ENCODE results near the gene ATP6V1A. TPM values are rescaled to one million over a fixed set of nuclear protein-coding genes. Genes with fewer than 3 reads are reported as not detected.

The ATP6V1A gene
- total RNA-seq, 1 donor: 81.0 TPM

GRCh38 chr3:113775516-113775915 is 28.7 kb downstream of the ATP6V1A start:
- TF ChIP-seq, protein P1, sequence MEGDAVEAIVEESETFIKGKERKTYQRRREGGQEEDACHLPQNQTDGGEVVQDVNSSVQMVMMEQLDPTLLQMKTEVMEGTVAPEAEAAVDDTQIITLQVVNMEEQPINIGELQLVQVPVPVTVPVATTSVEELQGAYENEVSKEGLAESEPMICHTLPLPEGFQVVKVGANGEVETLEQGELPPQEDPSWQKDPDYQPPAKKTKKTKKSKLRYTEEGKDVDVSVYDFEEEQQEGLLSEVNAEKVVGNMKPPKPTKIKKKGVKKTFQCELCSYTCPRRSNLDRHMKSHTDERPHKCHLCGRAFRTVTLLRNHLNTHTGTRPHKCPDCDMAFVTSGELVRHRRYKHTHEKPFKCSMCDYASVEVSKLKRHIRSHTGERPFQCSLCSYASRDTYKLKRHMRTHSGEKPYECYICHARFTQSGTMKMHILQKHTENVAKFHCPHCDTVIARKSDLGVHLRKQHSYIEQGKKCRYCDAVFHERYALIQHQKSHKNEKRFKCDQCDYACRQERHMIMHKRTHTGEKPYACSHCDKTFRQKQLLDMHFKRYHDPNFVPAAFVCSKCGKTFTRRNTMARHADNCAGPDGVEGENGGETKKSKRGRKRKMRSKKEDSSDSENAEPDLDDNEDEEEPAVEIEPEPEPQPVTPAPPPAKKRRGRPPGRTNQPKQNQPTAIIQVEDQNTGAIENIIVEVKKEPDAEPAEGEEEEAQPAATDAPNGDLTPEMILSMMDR (IDR thresholded peaks at IDR 0.05; ENCODE audit: insufficient read depth, low read length): no peak
- no peak for DNase-seq (ENCODE audit: low read depth)

GRCh38 chr3:113776564-113776963 is 29.7 kb downstream of the ATP6V1A start:
- TF ChIP-seq, protein P1 (IDR thresholded peaks at IDR 0.05; ENCODE audit: insufficient read depth, low read length): no peak
- H3K4me3 ChIP-seq (ENCODE audit: low read depth, low read length): no peak overlapping the region
- DNase-seq (ENCODE audit: low read depth): no peak

More at GRCh38 chr3:113775516-113775915, 28.7 kb downstream of the ATP6V1A start:
- H3K4me3 ChIP-seq (ENCODE audit: low read depth, low read length): no peak overlapping the region

- peak; percentile 97 for DNase-seq (ENCODE audit: low read depth)
- TF ChIP-seq, protein P1 (IDR thresholded peaks at IDR 0.05; ENCODE audit: insufficient read depth, low read length): no peak
- no peak overlapping the region for H3K4me3 ChIP-seq (ENCODE audit: low read depth, low read length)
Observed at GRCh38 chr3:113783463-113783862, 36.6 kb downstream of the ATP6V1A start.

DNA sequence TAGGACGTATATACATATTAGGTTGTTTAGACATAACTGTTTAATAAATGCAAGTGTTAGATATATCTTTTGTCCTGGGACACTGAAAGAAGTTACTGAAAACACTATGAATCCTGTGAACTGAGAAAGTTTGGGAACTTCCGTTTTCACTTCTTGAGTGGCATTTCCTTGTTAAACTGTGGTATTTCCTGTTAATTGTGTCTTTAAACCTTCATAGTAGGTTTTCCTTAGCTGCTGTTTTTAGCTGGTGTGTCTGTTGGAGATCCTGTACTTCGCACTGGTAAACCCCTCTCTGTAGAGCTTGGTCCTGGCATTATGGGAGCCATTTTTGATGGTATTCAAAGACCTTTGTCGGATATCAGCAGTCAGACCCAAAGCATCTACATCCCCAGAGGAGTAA is 37.1 kb downstream of the ATP6V1A start:
- no peak for DNase-seq (ENCODE audit: low read depth)
- TF ChIP-seq, protein P1 (IDR thresholded peaks at IDR 0.05; ENCODE audit: insufficient read depth, low read length): no peak
- H3K4me3 ChIP-seq (ENCODE audit: low read depth, low read length): no peak overlapping the region

DNA sequence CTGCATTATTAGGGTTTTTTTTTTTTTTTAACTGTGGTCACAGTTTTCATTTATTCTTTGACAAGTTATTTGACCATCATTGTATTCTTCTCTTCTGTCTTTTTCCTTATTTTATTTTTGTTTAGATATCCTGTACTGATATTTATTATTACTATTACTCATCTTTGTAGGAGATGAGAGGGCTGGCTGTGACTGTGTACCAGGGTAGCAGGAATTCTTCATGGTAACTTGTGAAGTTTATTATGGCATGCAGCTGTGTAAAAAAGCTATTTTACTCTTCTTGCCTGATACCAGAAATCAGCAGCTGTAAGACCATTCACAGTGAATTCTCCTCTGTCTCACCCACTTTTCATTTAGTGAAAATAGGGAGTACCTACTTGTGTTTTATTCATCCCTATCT is 44.5 kb downstream of the ATP6V1A start:
- no peak overlapping the region for H3K4me3 ChIP-seq (ENCODE audit: low read depth, low read length)
- TF ChIP-seq, protein P1 (IDR thresholded peaks at IDR 0.05; ENCODE audit: insufficient read depth, low read length): no peak
- DNase-seq (ENCODE audit: low read depth): no peak

GRCh38 chr3:113794526-113794925 is 47.7 kb downstream of the ATP6V1A start:
- TF ChIP-seq, protein P1 (IDR thresholded peaks at IDR 0.05; ENCODE audit: insufficient read depth, low read length): no peak
- H3K4me3 ChIP-seq (ENCODE audit: low read depth, low read length): no peak overlapping the region
- DNase-seq (ENCODE audit: low read depth): no peak

DNA sequence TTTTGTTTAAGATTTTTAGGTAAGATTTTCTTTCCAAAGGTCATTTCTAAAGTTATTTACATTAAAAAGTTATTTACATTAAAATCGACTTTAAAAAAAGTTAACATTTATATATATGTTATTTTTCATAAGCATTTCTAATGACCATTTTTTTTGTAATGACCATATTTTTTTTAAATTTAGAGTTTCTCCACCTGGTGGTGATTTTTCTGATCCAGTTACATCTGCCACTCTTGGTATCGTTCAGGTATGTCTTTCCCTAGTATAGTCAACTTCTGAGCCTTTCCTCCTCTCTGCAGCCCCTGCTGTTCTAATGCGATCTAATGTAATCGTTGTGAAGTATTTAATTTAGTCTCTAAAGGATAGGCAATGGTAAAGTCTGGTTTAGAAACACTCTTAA is 48.9 kb downstream of the ATP6V1A start:
- TF ChIP-seq, protein P1 (IDR thresholded peaks at IDR 0.05; ENCODE audit: insufficient read depth, low read length): no peak

More for the DNA sequence above, 48.9 kb downstream of the ATP6V1A start:
- no peak for DNase-seq (ENCODE audit: low read depth)
- no peak overlapping the region for H3K4me3 ChIP-seq (ENCODE audit: low read depth, low read length)

Measured in fibroblast of the aortic adventitia (primary cell).